IPS DF 4.7 (cell line): ENCODE results near the gene IFI16.

Experiments
- DNase-seq: peaks from one replicate; pipeline ENCODE4 v3.0.0-alpha.2; 2013; ENCODE audit warnings: low spot score; ENCODE audit errors: extremely low read depth

Gene IFI16

DNA sequence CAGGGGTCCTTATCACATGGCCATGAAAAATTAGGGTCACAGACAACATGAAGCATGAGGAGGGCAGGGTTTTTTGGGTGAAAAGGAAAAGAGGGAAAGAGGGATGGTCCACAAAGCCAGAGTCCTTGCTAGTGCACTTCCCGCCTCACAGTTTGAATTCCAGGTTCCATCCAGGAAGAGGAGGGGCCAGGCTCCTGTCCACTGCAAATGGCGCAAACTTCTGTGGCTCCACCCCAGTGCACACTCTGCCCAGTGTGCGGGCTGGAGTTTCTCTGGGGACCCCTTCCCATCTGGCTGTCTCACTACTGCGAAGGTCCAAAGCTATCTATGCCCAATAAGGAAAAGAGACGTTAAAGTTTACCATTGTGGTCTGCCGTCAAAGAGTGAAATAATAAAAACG lies 49.0 kb downstream of the IFI16 start:
- no peak for DNase-seq

DNA sequence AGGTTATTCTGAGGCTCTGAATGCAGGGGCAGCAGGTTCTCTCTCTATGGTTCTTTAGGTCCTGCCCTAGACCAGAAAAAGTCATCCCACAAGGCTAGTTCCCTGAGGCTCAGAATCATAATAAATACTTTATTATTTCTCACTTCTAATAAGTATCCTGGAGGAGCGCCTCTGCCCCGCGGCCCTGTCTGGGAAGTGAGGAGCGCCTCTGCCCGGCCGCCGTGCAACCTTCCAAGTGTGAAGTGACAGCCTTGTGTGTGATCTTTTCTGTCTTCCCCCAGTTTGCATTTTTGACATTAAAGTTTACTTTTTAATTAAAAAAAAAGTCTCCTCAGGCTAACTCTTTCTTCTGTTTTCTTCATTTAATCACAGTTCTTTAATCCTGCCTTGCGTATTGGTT lies 55.4 kb downstream of the IFI16 start:
- DNase-seq = no peak

- DNase-seq = no peak
These were observed 56.4 kb downstream of the IFI16 start for GRCh38 chr1:159066108-159066507.

DNA sequence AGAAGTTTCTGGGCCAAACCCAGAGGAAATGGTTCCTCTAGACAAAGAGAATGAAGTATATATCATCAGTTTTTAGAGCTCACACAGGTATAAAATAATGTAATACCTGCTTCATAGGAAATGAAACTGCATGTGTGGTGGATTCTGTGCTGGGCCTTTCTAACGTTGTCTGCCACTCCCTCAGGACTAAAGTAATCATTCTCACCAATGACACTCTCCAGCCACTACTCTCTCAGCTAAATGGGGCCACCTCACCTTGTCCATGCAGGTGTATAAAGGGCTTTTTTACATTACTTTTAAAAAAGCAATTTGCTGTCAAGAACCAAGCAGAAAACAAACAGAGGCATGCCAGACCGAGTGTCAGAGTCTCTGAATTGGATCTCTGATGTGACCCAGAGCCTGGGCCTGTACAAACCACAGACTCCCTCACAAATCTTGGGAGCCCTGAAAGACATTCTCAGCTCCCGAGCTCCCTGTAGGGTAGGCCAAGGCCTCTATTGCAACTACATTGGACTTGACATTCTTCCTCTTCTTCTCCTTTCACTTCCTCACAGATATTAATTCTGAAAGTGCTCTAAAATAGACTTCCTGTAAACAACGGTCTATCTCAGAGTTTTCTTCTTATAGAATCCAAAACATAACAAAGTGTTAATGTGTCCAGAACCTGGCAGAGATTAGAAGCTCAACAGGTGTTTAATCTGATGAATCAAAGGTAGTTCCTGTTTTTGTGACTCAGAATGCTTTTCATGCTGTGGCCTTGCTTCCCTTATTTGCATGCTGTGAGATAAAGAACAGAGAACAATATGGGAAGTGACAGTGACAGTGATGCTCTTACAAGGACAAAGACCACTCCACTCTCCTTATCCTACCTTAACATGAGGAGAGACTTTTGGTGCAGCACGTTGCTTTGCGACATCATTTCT lies 58.3 kb downstream of the IFI16 start:
- DNase-seq = no peak

DNA sequence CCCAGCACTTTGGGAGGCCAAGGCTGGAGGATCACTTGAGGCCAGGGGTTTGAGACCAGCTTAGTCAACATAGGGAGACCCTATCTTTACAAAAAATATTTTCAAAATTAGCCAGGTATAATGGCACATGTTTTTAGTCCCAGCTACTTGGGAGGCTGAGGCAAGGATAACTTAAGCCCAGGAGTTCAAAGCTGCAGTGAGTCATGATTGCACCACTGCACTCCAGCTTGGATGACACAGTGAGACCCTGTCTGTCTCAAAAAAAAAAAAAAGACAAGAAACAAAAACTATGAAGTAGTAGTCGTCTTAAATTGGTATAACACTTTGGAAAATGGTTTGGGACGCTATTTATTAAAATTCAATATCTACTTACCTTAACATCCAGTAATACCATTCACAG lies 59.2 kb downstream of the IFI16 start:
- no peak for DNase-seq

- DNase-seq = peak; percentile 16
These were observed 62.4 kb downstream of the IFI16 start for GRCh38 chr1:159071970-159072582.

DNA sequence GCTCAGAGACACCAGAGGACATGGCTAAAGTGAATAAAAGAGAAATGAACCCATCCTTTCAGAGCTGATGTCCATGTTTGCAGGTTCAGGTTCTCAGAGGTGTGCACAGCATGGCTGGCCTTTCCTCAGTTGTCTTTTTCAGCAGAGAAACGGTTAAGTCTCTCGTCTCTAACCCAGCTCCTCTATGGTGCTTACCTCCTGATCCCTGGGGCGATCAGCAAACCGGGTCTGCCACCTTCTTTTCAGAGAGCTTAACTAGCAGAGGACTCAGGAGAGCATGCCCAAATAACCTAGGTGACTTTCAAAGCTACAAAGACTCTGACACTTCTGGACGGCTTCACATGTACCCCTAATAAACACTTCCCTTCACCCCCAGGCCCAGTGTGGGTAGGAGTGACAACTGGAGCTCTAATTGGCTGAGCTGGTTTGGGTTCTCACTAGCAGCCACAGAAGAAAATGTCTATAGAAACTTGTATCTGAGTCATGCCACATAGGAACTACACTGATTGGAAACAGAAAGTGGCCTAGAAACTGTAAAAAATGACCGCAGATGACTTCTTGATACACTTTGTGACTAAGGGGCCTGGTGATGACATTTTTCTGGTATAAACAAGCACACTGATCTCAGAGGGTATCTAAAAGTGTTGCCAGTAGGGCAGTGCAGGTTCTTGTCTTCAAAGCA lies 66.9 kb downstream of the IFI16 start, which contains the start of gene AIM2:
TSS of gene AIM2 (minus strand) at position 329 of the 682 bp plus-strand sequence. CDS start 3,267 bp downstream, outside the sequence.
- no peak for DNase-seq

DNA sequence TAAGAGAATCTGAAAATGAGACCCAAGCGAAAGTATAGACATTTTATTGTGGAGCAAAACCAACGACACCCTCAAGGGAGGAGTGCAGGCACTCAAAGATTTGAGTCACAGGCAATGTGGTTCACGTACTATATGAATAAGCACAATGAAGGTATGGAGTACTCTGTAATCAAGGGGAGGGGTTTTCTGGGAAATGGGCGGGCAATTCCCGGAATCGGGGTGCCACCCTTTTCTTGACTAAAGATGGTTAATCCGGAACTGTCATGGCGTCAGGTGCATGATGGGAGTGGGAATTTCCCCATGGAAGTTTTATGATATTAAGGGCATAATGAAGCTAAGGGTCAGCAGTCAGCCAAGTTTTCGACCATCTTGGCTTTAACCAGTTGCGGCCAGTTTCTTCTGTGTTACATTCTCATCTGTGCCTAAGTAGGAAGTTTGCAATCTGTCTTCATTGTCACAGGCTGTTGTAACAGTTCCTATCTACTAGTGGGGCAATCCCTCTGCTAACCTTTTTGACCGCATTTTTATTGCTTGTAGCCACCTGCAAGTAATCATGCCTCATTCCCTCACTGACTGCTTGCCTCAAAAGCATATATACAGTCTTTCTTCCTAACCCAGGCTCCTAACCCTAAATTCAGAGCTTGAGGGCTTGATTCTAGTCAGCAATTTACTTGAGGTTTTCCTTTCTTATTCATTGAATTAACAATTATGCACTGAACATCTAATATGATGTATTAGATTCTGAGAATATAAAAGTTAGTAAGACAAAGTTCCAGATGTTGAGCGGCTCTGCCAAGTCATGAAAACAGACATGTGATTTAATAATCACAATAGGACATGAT lies 67.6 kb downstream of the IFI16 start:
- no peak for DNase-seq

DNA sequence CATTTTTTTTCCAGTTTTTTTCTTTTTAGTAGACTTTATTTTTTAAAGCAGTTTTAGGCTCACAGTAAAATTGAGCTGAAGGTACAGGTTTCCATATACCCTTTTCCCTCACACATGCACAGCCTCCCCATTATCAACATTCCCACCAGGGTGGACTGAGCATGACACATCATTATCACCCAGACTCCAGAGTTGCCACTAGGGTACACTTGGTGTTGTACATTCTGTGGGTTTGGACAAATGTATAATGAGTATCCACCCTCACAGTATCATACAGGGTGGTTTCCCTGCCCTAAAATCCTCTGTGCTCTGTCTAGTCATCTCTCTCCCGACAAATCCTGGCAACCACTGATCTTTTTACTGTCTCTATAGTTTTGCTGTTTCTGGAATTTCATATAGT lies 69.8 kb downstream of the IFI16 start:
- no peak for DNase-seq

DNA sequence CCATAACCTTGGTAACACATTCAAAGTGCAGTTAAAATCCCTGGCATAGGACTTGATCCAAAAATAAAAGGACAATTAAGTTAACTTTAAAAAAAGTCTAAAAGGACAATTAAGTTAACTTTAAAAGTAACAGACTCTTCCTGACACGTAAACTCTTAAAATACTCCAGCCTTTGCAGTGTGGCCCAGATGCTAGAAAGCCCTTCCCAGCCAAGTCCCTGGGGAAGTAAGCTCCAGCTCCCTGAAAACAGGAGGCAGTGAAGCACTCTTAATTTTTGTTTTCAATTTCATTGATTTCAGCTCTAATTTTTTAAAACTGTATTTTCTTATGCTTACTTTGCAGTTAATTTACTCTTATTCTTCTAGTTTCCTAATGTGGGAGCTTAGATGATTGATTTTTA lies 71.9 kb downstream of the IFI16 start:
- DNase-seq = no peak

DNA sequence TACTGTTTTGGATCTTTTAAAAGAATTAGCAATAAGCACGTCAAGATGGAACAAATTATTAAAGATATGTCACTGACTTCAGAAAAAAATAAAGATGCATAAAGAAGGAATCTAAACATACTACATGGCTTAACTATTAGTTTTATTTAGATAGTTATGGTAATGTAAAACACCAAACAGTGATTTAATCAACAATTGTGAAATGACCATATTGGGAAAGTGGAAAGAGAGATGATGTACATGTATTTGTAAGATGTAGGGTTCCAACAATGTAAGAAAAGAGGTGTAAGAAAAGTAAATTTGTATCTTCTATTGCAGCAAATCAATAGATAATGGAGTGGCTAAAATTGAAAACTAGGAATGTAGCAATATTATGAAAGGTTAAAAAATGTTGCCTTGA lies 73.3 kb downstream of the IFI16 start:
- no peak for DNase-seq

GRCh38 chr1:159084152-159084551 lies 74.4 kb downstream of the IFI16 start:
- no peak for DNase-seq

- no peak for DNase-seq
These were observed 75.2 kb downstream of the IFI16 start for GRCh38 chr1:159084867-159085266.

GRCh38 chr1:159088050-159088449 lies 78.3 kb downstream of the IFI16 start:
- DNase-seq = no peak

DNA sequence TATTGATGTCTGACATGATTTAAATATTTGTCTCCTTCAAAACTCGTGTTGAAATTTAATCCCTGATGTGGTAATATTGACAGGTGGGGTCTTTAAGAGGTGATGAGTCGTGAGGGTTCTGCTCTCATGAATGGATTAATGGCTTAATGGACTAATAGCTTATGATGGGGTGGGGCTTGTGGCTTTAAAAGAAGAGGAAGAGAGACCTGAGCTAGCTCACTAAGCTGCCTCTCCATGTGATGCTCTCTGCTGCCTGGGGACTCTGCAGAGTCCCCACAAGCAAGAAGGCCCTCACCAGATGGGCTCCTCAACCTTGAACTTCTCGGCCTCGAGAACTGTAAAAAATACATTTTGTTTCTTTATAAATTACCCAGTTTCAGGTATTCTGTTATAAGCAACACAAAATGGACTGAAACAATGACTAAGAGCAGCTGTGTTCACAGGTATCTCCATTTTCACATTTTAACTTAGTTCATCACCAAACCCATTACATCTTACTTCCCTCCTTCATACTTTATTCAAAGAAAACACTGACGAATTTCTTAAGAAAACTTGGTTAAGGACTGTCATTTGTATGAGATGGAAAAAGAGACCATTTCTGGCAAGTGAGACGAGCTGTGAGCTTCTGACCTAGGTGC lies 79.0 kb downstream of the IFI16 start:
- DNase-seq = no peak

DNA sequence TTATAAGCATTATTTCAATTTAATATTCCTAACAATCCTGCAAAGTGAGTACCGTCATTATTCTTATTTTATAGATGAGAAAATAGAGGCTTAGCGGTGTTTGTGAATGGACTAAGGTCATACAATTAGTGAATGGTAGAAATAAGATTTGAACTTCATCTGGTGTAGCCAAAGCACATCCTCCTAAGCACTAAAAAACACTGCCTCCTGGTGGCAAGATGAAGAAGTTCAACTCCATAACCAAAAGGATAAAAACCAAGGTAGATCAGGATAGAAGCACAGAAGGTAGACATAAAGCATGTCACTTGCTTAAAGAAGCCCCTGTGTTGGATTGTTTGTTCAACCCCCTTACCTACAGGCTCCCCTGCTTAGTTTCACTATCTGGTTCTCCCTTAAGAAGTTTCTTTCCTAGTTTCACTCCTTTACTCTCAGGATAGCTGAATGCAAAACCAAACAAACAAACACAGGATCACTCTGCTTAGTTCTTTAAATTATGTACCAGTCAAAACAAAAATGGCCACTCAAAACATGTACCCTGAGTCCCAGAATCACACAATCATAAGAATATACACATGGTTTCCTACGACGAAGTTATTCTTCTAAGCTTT lies 79.6 kb downstream of the IFI16 start:
- peak; percentile 9 for DNase-seq

DNA sequence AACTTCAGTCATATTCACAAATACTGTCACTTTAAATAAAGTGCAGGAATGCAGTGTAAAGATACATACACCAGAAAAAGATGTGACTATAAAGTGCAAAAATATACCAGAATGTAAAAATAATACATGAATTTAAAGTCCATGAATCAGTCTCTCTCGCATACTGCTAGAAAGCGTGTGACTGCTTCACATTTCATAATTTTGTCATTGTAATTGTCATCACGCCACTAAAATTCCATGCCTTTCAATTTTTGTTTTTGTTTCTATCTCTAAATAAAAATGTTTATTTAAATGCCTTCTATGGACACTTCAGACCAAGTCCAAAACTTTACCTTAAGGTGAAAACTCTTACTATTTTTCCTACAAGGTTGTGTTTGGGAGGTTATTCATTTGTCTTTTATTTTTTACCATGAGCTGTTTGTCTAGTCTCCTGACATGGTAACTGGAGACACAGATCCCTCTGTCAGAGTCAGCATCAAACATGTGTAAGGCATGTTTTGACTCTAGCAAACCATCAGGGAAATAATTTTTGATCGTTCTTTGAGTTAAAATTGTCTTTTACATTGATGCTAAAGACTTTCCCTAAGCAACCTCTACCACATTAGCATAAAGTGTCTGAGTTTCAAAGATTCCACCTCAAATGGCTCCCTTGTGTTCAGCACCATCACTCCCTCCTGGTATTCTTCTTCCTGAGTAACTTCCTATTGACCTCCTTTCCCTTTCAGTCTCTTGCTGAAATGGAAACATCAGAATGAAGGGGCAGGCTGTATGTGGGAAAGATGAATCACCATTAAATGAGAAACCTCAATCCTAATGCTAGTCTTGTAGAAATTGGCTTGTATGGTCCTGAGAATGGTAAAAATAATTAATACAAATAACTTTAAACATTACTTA lies 80.8 kb downstream of the IFI16 start:
- no peak for DNase-seq

DNA sequence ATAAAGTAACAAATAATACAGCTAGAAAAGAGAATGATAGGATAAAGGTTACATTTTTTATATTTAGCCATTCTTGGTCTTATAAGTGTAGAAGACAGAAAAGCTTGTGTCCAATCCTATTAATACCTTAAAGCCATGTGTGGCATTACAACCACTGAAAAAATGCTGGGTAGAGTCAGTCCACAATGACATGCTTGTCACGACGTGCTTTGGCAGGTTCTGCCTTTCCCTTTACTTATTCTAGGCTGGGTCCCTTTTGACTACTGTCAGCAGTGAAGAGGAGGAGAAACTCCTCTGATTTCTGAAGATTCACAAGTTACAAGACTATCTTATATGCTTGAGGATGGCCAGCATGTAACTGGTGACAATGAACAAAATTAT lies 81.5 kb downstream of the IFI16 start:
- no peak for DNase-seq

DNA sequence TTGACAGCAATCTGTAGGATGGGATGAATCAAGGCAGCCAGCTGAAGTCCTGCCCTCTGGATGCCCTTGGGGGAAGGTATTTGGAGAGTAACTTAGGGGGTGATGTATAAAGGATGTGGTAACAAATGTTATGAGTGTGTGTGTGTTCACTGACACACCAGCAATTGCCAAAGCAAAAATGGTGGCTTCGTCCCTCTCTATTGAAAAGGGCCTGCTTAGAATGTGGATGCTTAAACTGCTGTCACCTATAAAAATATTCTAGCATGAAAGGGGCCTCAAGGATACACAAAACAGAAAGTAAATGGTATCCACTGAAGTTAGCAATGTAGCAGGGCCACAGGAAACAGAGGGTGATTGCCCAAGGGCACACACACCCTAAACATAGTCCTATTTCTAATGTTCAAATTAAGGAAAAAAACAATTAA lies 81.9 kb downstream of the IFI16 start:
- no peak for DNase-seq
